Measurements from ENCODE around the gene BATF3.

The BATF3 gene

GRCh38 chr1:212702672-212703071 lies 3.0 kb upstream of the BATF3 start:
- DNase-seq: no peak

DNA sequence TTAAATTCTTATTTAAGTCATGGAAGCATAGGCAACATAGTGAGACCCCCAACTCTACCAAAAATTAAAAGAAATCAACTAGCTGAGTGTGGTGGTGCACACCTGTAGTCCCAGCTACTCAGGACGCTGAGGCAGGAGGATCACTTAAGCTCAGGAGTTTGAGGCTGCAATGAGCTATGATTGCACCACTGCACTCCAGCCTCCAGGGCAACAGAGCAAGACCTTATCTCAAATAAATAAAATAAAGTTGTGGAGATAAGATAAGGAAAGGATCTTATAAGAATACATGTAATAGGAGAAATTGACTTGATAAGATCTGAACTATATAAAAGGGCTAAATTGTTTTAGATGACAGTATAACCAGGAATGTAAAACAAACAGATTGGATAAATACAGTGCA lies 2.3 kb upstream of the BATF3 start:
- DNase-seq: no peak

DNA sequence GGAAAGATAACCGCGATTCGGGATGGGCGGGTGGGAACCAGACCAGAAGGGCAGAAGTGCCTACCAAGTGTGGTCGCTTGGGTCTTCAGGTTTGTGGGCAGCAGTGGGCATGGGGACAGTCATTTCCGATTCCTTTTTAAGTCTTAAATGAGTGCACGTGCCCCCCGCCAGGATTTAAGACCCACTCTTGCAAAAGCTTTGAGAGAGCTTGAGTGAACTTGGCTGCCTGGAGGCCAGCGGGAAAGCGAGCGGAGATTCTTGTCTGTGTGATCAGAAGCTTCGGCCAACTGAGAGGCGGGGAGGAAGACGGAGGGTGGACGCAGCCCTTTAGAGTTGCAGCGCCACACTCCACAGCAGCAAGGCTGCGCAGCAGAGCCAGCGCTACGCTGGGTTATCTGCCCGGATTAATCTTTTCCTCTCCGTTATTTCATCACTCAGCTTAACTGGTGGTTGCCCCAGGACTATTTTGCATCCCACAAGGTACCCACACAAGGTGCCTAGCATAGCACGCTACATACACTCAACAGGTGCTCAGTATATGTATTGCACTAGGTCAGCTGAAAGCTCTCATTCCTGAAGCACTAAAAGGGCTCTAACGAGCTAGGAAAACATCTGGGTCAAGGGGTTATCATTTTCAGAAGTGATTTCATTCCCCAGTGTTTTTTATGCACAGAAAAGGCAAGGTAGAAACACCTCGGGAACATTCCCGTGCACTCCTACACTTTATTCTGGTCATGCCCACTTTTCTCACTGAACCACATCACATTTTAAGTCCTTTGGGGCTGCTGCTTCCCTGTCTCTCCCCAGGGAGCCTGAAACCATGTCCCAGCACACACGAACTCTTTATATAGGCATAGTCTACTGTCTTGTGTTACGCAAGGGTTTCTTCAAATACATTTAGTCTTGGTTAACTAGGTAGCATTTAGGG lies 1.5 kb upstream of the BATF3 start:
- DNase-seq: no peak

DNA sequence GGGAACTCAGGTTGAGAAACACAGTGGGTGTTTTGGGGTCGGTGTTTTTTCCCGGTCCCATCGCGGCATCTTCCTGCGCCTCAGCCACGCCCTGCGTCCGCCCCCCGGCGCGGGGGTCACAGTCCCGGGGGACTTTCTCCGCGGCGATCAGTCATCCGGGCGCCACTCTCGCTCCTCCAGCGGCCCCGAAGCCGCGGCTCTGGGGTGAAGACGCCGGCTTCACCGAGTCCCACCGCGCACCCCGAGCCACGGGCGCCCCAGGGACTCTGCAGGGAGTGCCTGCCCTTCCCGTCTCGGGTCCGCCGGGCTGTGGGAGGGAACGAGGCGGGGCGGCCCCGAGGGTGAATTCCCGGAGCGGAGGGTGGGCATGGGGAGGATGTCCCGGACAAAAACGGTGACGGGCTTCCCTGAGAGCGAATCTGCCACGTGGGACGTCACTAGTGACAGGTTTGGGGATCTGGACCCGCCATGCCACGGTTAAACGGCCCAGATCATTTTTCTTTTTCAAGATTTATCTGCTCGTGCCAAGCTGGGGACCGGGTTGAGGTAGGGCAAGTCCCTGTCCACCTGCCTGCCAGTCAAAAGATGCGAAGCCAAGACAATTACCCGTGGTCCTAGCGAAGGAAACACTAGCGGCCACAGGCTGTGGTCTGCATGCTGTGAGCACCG lies 717 bp upstream of the BATF3 start:
- DNase-seq: no peak

- peak; percentile 32 for DNase-seq
Measured at GRCh38 chr1:212699104-212699624, 476 bp downstream of the BATF3 start.

- DNase-seq: no peak
Measured at GRCh38 chr1:212698467-212699103, 1.1 kb downstream of the BATF3 start.

DNA sequence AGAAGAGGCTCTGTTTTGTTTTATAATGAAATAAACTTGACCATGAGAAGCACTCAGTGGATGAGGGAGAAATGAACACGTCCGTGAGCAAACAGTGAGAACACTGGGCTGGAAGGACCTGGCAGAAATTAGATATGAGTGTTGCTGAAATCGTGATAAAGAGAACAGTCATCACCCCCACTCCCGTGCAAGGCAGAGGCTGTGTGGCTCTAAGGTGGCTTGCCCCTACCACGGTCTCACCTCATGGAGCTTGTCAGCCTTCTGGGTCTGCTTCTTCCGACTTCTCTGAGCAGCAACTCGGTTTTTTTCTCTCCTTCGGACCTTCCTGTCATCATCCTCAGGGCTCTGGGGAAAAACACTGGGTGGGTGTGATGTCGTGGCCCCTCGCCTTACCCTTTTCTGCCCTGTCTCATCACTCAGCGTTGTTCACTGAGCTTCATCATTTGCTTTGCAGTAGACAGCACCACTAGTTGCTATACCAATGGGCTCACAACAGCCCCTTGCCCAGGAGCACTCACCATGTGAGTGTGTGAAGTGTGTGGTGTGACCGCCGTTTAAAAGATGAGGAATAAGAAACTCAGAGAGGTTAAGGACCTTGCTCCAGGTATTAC lies 2.8 kb downstream of the BATF3 start:
- no peak for DNase-seq

DNA sequence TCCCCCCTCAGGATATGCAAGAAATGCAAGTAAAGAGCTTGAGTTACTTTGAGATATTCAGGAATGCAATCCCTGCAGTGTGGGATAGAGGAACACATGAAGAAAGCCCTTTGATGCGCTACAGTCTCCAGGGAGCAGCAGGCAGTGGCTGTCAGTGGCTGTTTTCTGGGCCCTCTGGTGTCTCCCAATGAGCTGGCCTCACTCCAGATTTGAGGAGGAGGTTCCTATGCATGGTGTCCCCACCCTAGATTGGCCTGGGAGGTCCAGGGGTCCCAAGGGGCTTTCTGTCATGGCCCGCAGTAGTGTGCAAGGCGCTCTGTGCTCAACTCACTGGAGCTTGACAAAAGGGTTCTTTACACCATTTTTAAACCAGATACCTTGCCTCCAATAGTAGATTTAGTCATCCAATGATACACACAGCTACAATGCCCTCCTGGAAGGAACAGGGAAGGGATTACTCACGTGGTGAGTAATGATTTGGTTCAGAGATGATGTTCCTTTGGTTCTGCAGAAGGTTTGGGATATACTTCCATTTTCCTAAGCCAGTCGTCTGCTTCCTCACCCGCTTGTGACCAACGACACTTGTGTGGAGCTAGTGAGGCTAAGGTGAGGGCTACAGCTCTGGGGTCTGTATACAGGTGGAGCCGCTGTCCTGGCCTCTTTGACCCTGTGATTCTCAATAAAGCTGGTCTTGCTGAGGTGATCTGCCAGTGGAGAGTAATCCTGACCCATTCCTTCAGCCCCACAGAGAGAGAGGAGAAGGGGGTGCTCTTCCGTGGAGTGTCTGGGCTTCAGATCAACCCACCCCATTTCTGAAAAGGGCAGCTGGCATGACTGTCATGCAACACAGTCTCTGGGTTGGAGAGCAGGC lies 6.6 kb downstream of the BATF3 start:
- DNase-seq: no peak

DNA sequence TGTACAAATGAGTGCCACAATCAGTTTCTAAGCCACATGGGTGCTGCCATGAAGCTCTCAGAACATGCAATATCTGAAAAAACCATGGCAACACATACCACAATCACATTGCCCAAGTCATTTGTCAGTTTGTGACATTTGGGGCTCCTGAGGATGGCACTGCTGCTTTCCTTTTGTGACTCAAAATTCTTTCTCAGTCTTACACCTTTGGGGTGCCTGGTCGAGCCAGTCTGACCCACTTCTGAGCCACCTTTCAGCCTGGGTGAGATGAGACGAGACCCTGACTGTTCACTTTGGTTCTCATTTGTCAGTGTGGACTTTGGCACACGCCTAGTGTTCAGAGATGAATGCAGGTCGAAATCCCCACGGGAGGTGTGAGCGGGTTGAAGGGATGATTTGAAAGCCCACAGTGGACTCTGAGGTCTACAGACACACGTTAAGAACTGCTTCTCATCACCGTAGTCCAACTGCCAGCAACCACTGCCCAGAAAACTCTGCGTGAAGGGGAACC lies 8.0 kb downstream of the BATF3 start:
- no peak for DNase-seq

DNA sequence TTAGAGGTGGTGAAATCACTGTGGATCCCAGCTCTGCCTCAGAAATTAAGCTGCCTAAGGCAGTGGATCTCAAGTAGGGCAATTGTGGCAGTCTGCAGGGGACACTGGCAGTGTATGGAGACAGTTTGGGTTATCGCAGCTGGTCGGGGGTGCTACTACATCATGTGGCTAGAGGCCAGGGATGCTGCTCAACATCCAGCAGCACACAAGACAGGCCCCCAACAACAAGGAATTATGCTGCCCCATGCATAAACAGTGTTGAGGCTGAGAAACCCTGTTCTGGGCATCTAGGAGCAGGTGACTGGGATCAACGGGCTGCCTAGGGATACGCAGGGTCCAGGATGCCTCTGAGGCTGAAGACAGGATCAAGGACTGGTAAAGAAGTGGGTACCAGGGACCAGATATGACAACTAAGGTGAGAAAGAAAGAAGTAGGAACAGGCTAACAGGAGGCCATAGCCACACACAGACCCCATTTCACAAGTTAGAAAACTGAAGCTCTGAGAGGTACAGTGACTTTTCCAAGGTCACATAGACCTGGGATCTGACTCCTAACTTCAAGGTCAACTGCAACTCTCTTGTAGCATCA lies 8.7 kb downstream of the BATF3 start:
- no peak for DNase-seq

DNA sequence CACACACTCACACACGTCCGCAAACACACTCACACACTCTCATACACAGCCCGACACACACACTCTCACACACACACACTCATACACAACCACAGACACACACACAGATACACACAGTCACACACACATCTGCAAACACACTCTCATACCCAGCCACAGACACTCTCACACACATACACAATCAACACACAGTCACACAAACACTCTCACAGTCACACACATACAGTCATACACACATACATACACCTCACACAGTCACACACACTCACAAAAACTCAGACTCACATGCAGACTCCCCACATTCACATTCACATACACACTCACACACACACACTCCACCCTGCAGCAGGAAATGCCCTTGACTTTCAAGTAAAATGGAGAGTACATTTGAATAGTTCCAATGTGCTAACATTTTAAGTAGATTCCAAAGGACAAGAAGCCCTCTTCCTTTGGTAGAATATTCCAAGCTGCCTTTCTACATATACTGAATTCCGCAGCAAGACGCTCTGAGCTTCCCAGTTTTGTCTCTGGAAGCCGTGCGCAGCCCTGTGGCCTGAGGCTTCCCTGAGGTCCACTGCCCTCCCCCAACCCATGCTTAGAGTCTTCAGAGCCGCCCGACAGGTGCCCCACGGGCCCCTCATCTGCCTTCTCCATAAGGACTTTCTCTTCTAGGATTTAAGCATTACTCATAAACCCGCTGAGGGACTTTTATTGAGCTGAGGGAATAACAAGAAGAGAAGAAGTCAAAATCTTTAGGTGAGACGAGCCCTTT lies 9.7 kb downstream of the BATF3 start:
- DNase-seq: no peak

DNA sequence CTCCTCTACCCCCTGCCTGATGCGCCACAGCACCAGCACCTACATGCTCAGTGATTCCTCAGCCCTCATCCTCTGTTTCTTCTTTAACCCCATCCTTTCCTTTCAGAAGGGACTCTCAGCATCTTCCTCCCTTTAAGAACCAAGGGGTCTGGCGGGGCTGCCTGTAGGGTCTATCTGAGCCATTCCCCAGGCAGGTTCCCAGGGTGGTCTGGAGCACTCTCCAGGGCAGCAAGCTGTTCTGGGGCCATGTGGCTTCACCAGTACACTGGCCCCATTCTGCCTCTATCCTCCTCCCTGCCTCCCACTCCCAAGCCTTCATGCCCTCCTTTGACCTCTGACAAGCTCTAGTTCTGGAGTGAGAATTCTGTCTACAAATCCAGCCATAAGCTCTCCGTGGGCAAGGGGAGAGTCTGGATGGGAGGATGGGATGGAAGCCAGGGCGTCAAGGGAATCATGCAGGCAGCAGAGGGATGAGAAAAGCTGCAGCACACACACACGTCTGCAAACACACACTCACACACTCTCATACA lies 10.4 kb downstream of the BATF3 start:
- DNase-seq: no peak

GRCh38 chr1:212688341-212689047 lies 11.1 kb downstream of the BATF3 start:
- DNase-seq: no peak

- DNase-seq: no peak
Measured at GRCh38 chr1:212687811-212688210, 11.8 kb downstream of the BATF3 start.

- DNase-seq: no peak
Measured at GRCh38 chr1:212686591-212686990, 13.0 kb downstream of the BATF3 start.

GRCh38 chr1:212686069-212686468 lies 13.6 kb downstream of the BATF3 start:
- no peak for DNase-seq

GRCh38 chr1:212685429-212685828 lies 14.2 kb downstream of the BATF3 start:
- no peak for DNase-seq

- DNase-seq: no peak
Measured at GRCh38 chr1:212684521-212685090, 15.0 kb downstream of the BATF3 start.

- no peak for DNase-seq
Measured at GRCh38 chr1:212684076-212684475, 15.6 kb downstream of the BATF3 start.
